Progenitor cell of endocrine pancreas (in vitro differentiated cells): ENCODE measurements around the gene SEMA3A. TPM values are rescaled to one million over a fixed set of nuclear protein-coding genes. Genes with fewer than 3 reads are reported as not detected.

Source experiments
- DNase-seq: peaks from one replicate; pipeline ENCODE4 v3.0.0; 2021; ENCODE audit warnings: low spot score; ENCODE audit not compliant: unreplicated experiment
- H3K27ac Mint-ChIP-seq: 2 replicates; pipeline ENCODE4 v1.8.0; 2021; ENCODE audit warnings: mild to moderate bottlenecking, moderate library complexity, mixed read lengths
- H3K27me3 Mint-ChIP-seq: 2 replicates; pipeline ENCODE4 v1.8.0; 2021; ENCODE audit warnings: mixed read lengths
- H3K36me3 Mint-ChIP-seq: 2 replicates; pipeline ENCODE4 v1.8.0; 2022; ENCODE audit warnings: mixed read lengths; ENCODE audit not compliant: insufficient read depth
- H3K4me1 Mint-ChIP-seq: 2 replicates; pipeline ENCODE4 v1.8.0; 2021; ENCODE audit warnings: low read depth, mixed read lengths
- H3K4me3 Mint-ChIP-seq: 2 replicates; pipeline ENCODE4 v1.8.0; 2021; ENCODE audit warnings: low read depth, mild to moderate bottlenecking, moderate library complexity, mixed read lengths
- H3K9me3 Mint-ChIP-seq: 2 replicates; pipeline ENCODE4 v1.8.0; 2021; ENCODE audit warnings: low read depth, mixed read lengths
- CTCF ChIP-seq: fragments of 200-600 bp; sonication (generic); IDR thresholded peaks from one replicate; pipeline ENCODE4 v1.5.0; 2021; ENCODE audit warnings: antibody characterized with exemption, mild to moderate bottlenecking; ENCODE audit not compliant: unreplicated experiment
- total RNA-seq: library from RNA; stranded (reverse); gene quantifications from 2 replicates; pipeline ENCODE4 v1.2.1, GENCODE V29; 2021

SEMA3A gene
- total RNA-seq, 1 donor from 2014 or later = 12.4 TPM

GRCh38 chr7:84022684-84023308, 171.8 kb downstream of the SEMA3A start:
- peaks cover under 1% of the 10 kb centered on the region for H3K36me3 Mint-ChIP-seq
- DNase-seq = no peak
- H3K4me1 Mint-ChIP-seq = peaks cover 15% of the 10 kb centered on the region
- H3K27me3 Mint-ChIP-seq = no peaks in the 10 kb centered on the region
- no peak overlapping the region for H3K27ac Mint-ChIP-seq
- TF ChIP-seq CTCF = no peak
- H3K9me3 Mint-ChIP-seq = no peaks in the 10 kb centered on the region
- H3K4me3 Mint-ChIP-seq = no peak overlapping the region

GRCh38 chr7:84022009-84022408, 172.6 kb downstream of the SEMA3A start:
- H3K27ac Mint-ChIP-seq = no peak overlapping the region
- H3K4me3 Mint-ChIP-seq = no peak overlapping the region
- H3K9me3 Mint-ChIP-seq = no peaks in the 10 kb centered on the region
- TF ChIP-seq CTCF = no peak
- H3K4me1 Mint-ChIP-seq = peaks cover 15% of the 10 kb centered on the region
- no peaks in the 10 kb centered on the region for H3K27me3 Mint-ChIP-seq
- no peaks in the 10 kb centered on the region for H3K36me3 Mint-ChIP-seq
- DNase-seq = no peak

GRCh38 chr7:84021292-84021908, 173.2 kb downstream of the SEMA3A start:
- Mint-ChIP-seq H3K9me3 (no peaks in the 10 kb centered on the region), H3K27me3 (no peaks in the 10 kb centered on the region), H3K4me3 (no peak overlapping the region), H3K4me1 (peaks cover 15% of the 10 kb centered on the region), H3K36me3 (no peaks in the 10 kb centered on the region), H3K27ac (no peak overlapping the region)
- no peak for DNase-seq
- no peak for TF ChIP-seq CTCF

- no peak overlapping the region for H3K27ac Mint-ChIP-seq
- TF ChIP-seq CTCF = no peak
- H3K4me3 Mint-ChIP-seq = no peak overlapping the region
- peaks cover 6% of the 10 kb centered on the region for H3K4me1 Mint-ChIP-seq
- no peak for DNase-seq
- H3K36me3 Mint-ChIP-seq = no peaks in the 10 kb centered on the region
- no peaks in the 10 kb centered on the region for H3K9me3 Mint-ChIP-seq
- no peaks in the 10 kb centered on the region for H3K27me3 Mint-ChIP-seq
Measured at GRCh38 chr7:84017651-84018050, 176.9 kb downstream of the SEMA3A start.

- no peak overlapping the region for H3K27ac Mint-ChIP-seq
- no peaks in the 10 kb centered on the region for H3K9me3 Mint-ChIP-seq
- no peak for DNase-seq
- H3K4me3 Mint-ChIP-seq = no peak overlapping the region
- H3K4me1 Mint-ChIP-seq = no peaks in the 10 kb centered on the region
- H3K27me3 Mint-ChIP-seq = no peaks in the 10 kb centered on the region
- no peaks in the 10 kb centered on the region for H3K36me3 Mint-ChIP-seq
- no peak for TF ChIP-seq CTCF
Measured at GRCh38 chr7:84013616-84014240, 180.9 kb downstream of the SEMA3A start.
